Muscle layer of duodenum (tissue), 2 donors: ENCODE results near the gene CRB2.
"Not testable (repeated sequence)": the region's sequence is repeated elsewhere in the genome, so short reads cannot be mapped to it uniquely, and the experiment has no call there.

ENCODE experiments used
- H3K27ac ChIP-seq: one replicate; pipeline ENCODE4 v1.7.0; 2013; ENCODE audit warnings: mild to moderate bottlenecking, low read length
- H3K27me3 ChIP-seq: one replicate; pipeline ENCODE4 v1.7.0; 2013; ENCODE audit warnings: low read depth, mild to moderate bottlenecking, control low read depth, low read length
- H3K36me3 ChIP-seq, 2 donors: one replicate each; pipeline ENCODE4 v1.7.0; 2013; ENCODE audit warnings: low read length in 2 of 2, control low read depth in 1 of 2, mild to moderate bottlenecking in 1 of 2; ENCODE audit not compliant: insufficient read depth in 2 of 2, control insufficient read depth in 1 of 2
- H3K4me1 ChIP-seq, 2 donors: one replicate each; pipeline ENCODE4 v1.7.0; 2013; ENCODE audit warnings: low read length in 2 of 2, mild to moderate bottlenecking in 2 of 2, control low read depth in 1 of 2, moderate library complexity in 1 of 2; ENCODE audit not compliant: insufficient read depth in 2 of 2, control insufficient read depth in 1 of 2
- H3K4me3 ChIP-seq, 2 donors: one replicate each; pipeline ENCODE4 v1.7.0; 2013; ENCODE audit warnings: low read length in 2 of 2, low read depth in 1 of 2, mild to moderate bottlenecking in 1 of 2
- H3K9me3 ChIP-seq, 2 donors: one replicate each; pipeline ENCODE4 v1.7.0; 2013; ENCODE audit warnings: low read length in 2 of 2, control low read depth in 1 of 2, mild to moderate bottlenecking in 1 of 2; ENCODE audit not compliant: control insufficient read depth in 1 of 2
- donor health status: healthy.

The CRB2 gene

GRCh38 chr9:123391946-123392345 lies 35.9 kb downstream of the CRB2 start:
- H3K4me3 ChIP-seq = no peak overlapping the region
- H3K4me1 ChIP-seq = no peaks in the 10 kb centered on the region
- no peaks in the 10 kb centered on the region for H3K9me3 ChIP-seq
- no peaks in the 10 kb centered on the region for H3K36me3 ChIP-seq
- H3K27me3 ChIP-seq = no peaks in the 10 kb centered on the region
- H3K27ac ChIP-seq = no peak overlapping the region

DNA sequence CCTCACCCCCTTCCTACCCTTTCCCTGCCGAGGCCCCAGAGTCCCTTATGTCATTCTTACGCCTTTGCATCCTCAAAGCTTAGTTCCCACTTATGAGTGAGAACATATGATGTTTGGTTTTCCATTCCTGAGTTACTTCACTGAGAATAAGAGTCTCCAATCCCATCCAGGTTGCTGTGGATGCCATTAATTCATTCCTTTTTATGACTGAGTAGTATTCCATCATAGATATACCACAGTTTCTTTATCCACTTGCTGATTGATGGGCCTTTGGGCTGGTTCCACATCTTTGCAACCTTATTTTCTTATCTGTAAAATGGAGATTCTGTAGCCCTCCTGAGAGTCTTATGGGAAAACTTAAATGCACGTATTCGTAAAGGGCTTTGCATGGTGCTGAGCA lies 36.8 kb downstream of the CRB2 start:
- Histone ChIP-seq H3K36me3 (no peaks in the 10 kb centered on the region), H3K9me3 (no peaks in the 10 kb centered on the region), H3K27ac (no peak overlapping the region), H3K4me3 (no peak overlapping the region), H3K27me3 (no peaks in the 10 kb centered on the region), H3K4me1 (no peaks in the 10 kb centered on the region)

GRCh38 chr9:123394291-123395235 lies 38.6 kb downstream of the CRB2 start:
- Histone ChIP-seq H3K36me3 (no peaks in the 10 kb centered on the region), H3K27me3 (no peaks in the 10 kb centered on the region), H3K4me3 (no peak overlapping the region), H3K27ac (no peak overlapping the region), H3K4me1 (no peaks in the 10 kb centered on the region), H3K9me3 (no peaks in the 10 kb centered on the region)

GRCh38 chr9:123395276-123395688 lies 39.3 kb downstream of the CRB2 start:
- H3K4me1 ChIP-seq = no peaks in the 10 kb centered on the region
- no peaks in the 10 kb centered on the region for H3K36me3 ChIP-seq
- H3K27ac ChIP-seq = no peak overlapping the region
- no peaks in the 10 kb centered on the region for H3K9me3 ChIP-seq
- no peak overlapping the region for H3K4me3 ChIP-seq
- no peaks in the 10 kb centered on the region for H3K27me3 ChIP-seq

GRCh38 chr9:123395689-123396511 lies 39.9 kb downstream of the CRB2 start:
- H3K4me3 ChIP-seq = no peak overlapping the region
- H3K27ac ChIP-seq = no peak overlapping the region
- no peaks in the 10 kb centered on the region for H3K4me1 ChIP-seq
- no peaks in the 10 kb centered on the region for H3K9me3 ChIP-seq
- peaks cover 0 to 1% of the 10 kb centered on the region in 2 donors for H3K36me3 ChIP-seq
- H3K27me3 ChIP-seq = no peaks in the 10 kb centered on the region

- H3K9me3 ChIP-seq = no peaks in the 10 kb centered on the region
- H3K4me3 ChIP-seq = no peak overlapping the region
- H3K27me3 ChIP-seq = no peaks in the 10 kb centered on the region
- H3K27ac ChIP-seq = no peak overlapping the region
- peaks cover 2 to 6% of the 10 kb centered on the region in 2 donors for H3K36me3 ChIP-seq
- H3K4me1 ChIP-seq = no peaks in the 10 kb centered on the region
Observed at GRCh38 chr9:123397975-123398374, 42.0 kb downstream of the CRB2 start.

- H3K27me3 ChIP-seq, H3K9me3 ChIP-seq, H3K27ac ChIP-seq, H3K4me3 ChIP-seq, H3K4me1 ChIP-seq: not testable (repeated sequence)
- H3K36me3 ChIP-seq = peaks cover 8 to 11% of the 10 kb centered on the region in 2 donors
Observed at GRCh38 chr9:123398938-123399337, 42.9 kb downstream of the CRB2 start.

DNA sequence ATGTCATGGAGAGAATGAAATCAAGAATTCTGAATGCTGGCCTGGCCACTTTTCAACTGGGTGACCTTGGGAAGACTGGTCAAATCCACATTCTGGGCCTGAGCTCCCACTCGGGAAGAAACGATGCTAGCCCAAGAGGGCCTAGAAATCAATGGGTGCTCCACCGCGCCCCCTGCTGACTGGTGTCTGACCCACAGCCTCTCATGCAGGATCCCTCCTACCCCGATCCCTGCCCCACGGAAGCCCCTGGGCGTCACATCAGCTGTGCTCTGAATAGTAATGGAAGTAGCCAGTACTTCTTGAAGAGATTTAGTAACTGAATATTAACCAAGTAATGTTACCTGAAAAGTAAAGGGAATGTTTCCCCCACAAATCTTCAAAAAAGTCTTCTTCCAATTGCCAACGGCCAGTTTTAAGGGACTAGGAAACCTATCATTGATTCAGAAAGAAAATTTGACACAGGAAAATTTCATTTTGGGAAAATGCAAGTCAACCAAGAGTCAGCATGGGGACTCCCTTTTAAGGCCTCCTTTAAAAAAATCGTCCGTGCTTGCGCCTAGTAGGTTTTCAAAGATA lies 43.9 kb downstream of the CRB2 start:
- H3K27ac ChIP-seq = no peak overlapping the region
- H3K4me1 ChIP-seq = no peaks in the 10 kb centered on the region
- no peaks in the 10 kb centered on the region for H3K9me3 ChIP-seq
- peaks cover 8 to 11% of the 10 kb centered on the region in 2 donors for H3K36me3 ChIP-seq
- H3K27me3 ChIP-seq = no peaks in the 10 kb centered on the region
- H3K4me3 ChIP-seq = no peak overlapping the region

- no peak overlapping the region for H3K27ac ChIP-seq
- H3K4me3 ChIP-seq = no peak overlapping the region
- peaks cover 8 to 11% of the 10 kb centered on the region in 2 donors for H3K36me3 ChIP-seq
- H3K9me3 ChIP-seq = no peaks in the 10 kb centered on the region
- H3K27me3 ChIP-seq = no peaks in the 10 kb centered on the region
- no peaks in the 10 kb centered on the region for H3K4me1 ChIP-seq
Observed at GRCh38 chr9:123400926-123401503, 45.0 kb downstream of the CRB2 start.

DNA sequence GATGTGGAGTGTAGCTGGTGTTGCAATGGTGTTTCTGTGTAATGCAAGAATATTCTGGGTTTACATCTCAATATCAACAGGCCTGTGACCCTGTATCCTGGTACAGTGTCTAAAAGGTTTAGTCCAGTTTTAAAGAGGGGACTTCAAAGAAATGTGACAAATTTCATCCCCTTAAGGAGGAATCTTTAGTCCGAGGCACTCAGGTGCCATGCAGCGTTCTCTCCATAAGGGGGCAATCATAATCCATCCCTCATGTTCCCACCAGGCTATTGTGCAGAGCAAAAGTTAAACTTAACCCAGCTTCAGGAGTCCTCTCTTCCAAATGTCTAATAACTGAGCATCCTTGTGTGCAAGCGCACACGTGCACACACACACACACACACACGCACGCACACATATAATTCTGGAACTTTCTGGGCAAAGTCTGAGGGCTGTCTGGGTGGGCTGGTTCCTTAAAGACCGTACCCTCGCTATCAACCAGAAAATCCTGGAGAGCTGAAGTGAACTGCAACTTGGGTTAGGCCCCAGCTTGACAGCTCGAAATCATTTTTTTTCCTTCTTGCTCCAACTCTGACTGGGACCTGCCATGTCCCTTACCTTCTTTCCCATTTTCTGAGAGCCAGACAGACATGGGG lies 46.0 kb downstream of the CRB2 start:
- Histone ChIP-seq H3K27ac (no peak overlapping the region), H3K4me3 (no peak overlapping the region), H3K9me3 (no peaks in the 10 kb centered on the region)

More for the DNA sequence above, 46.0 kb downstream of the CRB2 start:
- H3K4me1 ChIP-seq = no peaks in the 10 kb centered on the region
- no peaks in the 10 kb centered on the region for H3K27me3 ChIP-seq
- H3K36me3 ChIP-seq = peaks cover 8 to 11% of the 10 kb centered on the region in 2 donors
